HG03439 (cell line): ENCODE results near the gene HEATR1.

Experiments
- ATAC-seq: cut with Tn5 transposase; IDR thresholded peaks from one replicate; pipeline ENCODE4 v1.9.1; 2021; ENCODE audit warnings: mild to moderate bottlenecking, moderate library complexity; ENCODE audit not compliant: unreplicated experiment

Gene HEATR1

GRCh38 chr1:236545621-236546169 is 58.6 kb downstream of the HEATR1 start:
- ATAC-seq: no peak

GRCh38 chr1:236543065-236543669 is 61.1 kb downstream of the HEATR1 start:
- ATAC-seq: no peak

DNA sequence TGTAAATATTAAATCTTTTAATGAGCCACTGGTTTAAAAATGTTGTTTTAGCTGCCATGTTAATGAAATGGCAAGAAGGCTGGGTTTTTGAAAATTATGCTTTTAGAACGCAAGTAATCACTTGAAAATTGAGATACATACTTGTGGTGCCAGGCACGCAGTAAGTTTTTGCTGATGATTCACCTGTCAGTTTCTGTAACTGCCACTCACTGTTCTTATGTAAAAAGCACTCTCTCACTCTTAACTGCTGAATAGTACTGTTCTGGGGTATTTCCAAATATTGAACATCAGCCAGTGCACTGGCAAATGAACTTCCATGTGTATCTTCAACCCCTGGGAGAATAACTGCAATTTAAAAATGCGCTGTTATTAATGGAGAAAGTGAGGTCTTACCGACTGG is 62.6 kb downstream of the HEATR1 start:
- ATAC-seq: no peak

GRCh38 chr1:236540813-236541465 is 63.4 kb downstream of the HEATR1 start:
- ATAC-seq: no peak

DNA sequence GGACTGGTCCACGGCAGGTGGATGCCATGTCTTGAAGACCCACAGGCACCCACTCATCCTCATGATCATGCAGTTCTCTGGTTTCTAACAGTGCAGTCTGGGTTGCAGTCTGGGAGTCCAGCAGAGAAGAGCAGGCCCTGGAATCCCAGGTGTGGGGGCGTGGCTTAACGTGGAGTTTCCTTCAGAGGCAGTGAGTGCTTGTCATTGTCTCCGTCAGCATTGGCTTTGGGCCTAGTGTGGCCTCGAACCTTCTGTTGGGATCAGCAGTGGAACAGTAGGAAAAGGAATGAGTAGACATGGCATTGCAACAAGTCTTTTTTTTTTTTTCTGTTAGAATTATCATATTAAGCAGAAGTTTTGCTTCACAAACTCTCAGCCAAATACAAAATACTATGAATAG is 67.8 kb downstream of the HEATR1 start:
- ATAC-seq: no peak

DNA sequence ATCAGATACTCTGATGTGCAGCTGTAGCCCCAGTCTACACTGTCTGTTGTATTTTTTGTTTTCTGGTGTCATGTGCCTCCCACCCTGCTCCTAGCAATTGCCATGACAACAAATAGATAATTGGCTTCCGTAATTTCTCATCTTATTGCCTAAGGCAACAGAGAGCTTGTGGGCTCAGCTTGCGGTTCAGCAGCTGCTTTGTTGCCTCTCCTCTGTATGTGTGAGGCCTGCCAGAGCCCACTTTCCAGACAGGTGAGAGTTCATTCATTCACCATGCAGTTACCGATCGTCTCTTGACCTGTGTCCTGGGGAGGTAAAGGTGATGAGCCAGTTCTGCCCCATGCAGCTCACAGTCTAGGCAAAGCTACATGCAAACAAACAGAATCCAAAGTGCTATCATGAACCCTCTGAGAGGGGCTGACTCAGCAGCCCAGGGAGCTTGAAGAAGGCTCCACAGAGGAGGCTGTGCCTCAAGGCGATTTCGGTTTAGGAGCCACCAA is 68.6 kb downstream of the HEATR1 start:
- no peak for ATAC-seq

GRCh38 chr1:236535190-236535589 is 69.1 kb downstream of the HEATR1 start:
- ATAC-seq: no peak

DNA sequence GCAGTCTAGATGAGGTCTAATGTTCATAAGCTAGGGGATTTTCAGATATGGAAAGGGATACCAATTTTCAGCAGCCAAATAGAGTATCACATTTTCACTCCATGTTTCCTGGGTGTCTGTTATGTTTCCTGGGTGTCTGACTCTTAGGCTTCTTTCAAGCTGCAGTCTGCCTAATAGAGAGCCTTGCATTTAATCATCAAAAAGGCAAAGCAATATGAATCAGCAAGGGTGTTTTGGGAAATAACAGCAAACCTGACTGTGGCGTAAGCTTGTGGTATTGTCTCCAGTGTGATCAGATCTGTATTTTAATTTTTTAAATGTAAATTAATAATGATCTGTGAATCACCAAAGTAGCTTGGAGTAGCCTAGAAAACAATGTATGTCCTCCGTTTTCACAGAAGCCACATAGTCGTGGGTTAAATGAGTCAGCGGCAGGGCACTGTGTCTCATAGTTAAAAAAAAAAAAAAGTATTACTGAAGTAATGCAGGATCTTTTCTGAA is 70.1 kb downstream of the HEATR1 start:
- no peak for ATAC-seq

DNA sequence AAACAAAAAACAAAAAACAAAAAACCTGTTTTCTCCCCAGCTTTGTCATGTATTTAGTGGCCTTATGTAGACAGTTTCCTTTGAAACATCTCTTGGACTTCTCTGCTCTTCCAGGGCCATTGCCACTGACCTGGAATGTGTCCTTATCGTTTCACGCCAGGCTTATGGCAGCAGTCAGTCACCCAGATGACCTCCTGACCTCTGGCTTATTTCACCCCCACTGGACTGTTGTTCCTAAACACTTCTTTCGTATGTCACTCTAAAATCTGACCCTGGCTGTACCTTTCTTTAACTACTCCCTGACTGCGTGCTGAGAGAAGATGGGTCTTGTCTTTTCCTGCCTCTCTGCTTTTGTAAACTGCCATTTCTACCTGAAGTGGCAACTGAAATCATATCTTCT is 71.5 kb downstream of the HEATR1 start:
- ATAC-seq: no peak

GRCh38 chr1:236530959-236531358 is 73.4 kb downstream of the HEATR1 start:
- ATAC-seq: no peak

- no peak for ATAC-seq
Measured at GRCh38 chr1:236530286-236530685, 74.0 kb downstream of the HEATR1 start.

DNA sequence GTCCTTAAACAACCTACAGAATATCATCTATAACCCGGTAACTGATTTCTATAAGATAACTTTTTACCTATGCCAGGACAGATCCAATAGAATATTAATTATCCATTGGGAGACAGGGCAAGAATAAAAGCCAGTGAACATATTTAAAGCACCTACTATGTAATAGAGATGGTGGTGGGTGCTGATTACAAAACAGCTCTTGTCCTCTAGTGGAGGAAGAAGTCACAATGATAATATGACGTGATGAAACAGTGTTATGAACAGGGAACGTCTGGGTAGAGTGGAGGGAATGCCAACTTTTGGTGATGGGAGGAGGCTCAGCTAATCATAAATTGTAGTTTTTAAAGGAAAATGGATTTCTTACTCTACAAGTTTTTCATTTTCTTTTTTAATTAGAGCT is 78.2 kb downstream of the HEATR1 start:
- no peak for ATAC-seq

DNA sequence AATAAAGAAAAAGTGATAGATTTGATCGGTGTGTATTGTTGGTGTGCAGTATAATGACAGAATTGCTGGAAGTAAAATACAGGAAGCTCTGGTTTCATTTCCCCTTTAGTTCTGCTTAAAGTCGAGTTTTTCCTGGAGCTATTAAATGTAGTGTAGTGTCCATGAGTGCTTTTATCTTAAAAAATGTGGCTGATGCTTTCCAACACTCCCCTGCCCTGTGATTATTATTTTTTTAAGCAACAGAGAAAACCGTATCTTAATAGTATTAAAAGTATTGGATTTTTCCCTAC is 79.5 kb downstream of the HEATR1 start:
- no peak for ATAC-seq

DNA sequence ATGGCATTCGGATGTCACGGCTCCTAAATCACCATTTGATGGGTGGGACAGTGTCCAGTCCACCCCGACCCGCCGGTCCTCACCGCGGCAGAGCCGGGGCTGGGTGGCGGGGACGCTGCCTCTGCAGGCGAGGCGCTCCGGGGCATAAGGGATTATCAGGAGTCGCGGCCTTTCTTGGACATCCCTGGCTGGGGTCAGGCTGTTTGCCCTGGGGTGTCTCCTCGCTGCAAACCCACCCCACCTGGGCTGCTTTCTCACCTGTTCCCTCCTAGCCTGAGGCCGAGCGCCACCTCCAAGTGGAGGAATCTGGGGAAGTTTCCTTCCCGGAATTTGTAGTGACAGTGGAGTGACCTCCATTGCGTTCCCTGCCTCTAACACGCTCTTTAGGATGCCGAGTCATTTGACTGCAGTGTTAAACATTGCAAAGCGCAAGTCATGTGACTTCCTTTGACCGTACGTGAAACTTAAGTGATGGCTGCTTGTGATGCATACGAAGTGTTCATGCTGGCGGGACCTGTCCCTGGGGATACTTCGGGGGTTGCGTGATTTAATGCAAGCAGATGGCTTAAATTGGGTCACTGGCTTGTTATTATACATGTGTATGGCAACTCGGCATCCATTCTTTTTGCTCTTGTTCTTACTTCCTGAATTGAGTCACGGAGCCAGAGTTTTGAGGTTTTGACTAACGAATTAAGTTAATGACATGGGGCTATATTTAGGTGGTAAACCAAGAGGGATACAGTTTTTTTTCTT is 80.0 kb downstream of the HEATR1 start:
- ATAC-seq: peak; percentile 94

- peak; percentile 61 for ATAC-seq
Measured at GRCh38 chr1:236523704-236524141, 80.6 kb downstream of the HEATR1 start, which contains the start of gene LGALS8. Gene LGALS8, plus strand, starts transcription at chr1:236523982. Its CDS starts 2,089 bp downstream, at chr1:236526071.

- no peak for ATAC-seq
Measured at GRCh38 chr1:236522937-236523703, 81.2 kb downstream of the HEATR1 start.

GRCh38 chr1:236520445-236521005 is 83.8 kb downstream of the HEATR1 start:
- ATAC-seq: no peak

- no peak for ATAC-seq
Measured at GRCh38 chr1:236518322-236518721, 86.0 kb downstream of the HEATR1 start.

DNA sequence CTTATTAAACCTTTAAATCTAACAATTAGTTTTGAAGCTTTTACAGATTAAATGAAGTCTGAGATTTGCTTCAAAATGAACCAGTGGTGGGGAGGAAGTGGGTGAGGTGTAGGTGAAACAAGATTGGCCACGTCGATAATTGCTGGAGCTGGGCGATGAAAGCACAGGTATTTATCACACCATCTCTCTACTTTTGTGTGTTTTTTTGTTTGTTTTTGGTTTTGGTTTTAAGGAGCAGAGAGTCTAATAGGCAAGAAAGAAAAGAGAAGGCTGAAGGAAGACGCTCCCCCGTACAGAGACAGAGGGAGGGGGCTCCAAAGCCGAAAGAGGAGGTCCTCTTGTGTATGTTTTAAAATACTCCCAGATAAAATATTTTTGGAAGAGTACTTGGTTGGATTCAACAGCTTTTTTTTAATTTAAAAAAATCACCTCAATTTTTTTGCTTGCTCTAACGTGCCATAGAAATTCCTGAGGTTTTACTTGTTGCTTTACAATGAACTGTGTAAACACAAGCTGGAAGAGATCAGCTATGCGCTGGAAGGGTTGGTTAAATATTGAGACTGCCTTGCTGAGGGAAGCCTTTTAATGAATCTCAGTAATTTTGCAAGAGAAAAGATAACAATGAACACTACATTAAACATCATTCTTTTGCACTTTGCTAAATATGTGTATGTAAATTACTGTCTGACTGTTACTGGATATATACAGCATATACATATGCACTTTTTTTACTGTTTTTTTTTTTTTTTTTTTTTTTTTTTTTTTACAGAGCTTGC is 87.2 kb downstream of the HEATR1 start:
- no peak for ATAC-seq
